ENCODE data around the gene GPR148. TPM values are rescaled to one million over a fixed set of nuclear protein-coding genes. Genes with fewer than 3 reads are reported as not detected.
"Not testable (repeated sequence)": the region's sequence is repeated elsewhere in the genome, so short reads cannot be mapped to it uniquely, and the experiment has no call there.

Gene GPR148
- under 1 TPM; 0.68 to 0.79 TPM for total RNA-seq
- not detected for polyA plus RNA-seq (ENCODE audit: insufficient read depth, low read depth, low replicate concordance)
- long read RNA-seq, donor 1 = 0 reads
- long read RNA-seq, donor 2 = 0 reads

GRCh38 chr2:130728549-130729316 is at the start of gene GPR148:
TSS of gene GPR148 (plus strand) at chr2:130729070. CDS start at chr2:130729152, 82 bp downstream.
- WGBS, 2 donors = 66 to 73% methylated on average over 8 of the region's 8 CpGs
- Histone ChIP-seq H3K27me3 (no peaks in the 10 kb centered on the region), H3K27ac (peak within 1 kb of the TSS; percentile 53 to 54), H3K4me3 (peak within 1 kb of the TSS; percentile 39 to 67), H3K9me3 (no peaks in the 10 kb centered on the region), H3K36me3 (ENCODE audit: low read depth, missing control alignments) (no peaks in the 10 kb centered on the region), H3K4me1 (peaks cover 15% of the 10 kb centered on the region)
- no peak for TF ChIP-seq POLR2A (IDR thresholded peaks at IDR 0.05)
- TF ChIP-seq CTCF (IDR thresholded peaks at IDR 0.05) = no peak
- intact Hi-C loops (cut with DNase I; ENCODE audit: low total_unique reads) = no loop called here
- no peak for DNase-seq

- H3K27ac ChIP-seq; DNase-seq; H3K27me3 ChIP-seq; H3K4me3 ChIP-seq; H3K9me3 ChIP-seq; intact Hi-C loops (cut with DNase I; ENCODE audit: low total_unique reads); H3K36me3 ChIP-seq (ENCODE audit: low read depth, missing control alignments); H3K4me1 ChIP-seq: not testable (repeated sequence)
- 46 to 50% methylated on average over 8 to 9 of the region's 35 CpGs for WGBS, 2 donors
Observed at GRCh38 chr2:130692041-130692770, 36.7 kb upstream of the GPR148 start.

- intact Hi-C loops (cut with DNase I; ENCODE audit: low total_unique reads); H3K27me3 ChIP-seq; H3K27ac ChIP-seq; H3K4me1 ChIP-seq; H3K36me3 ChIP-seq (ENCODE audit: low read depth, missing control alignments); H3K9me3 ChIP-seq: not testable (repeated sequence)
- TF ChIP-seq CTCF (IDR thresholded peaks at IDR 0.05) = peak in 1 of 3 experiments; percentile 43
- 0% methylated on average over 2 of the region's 37 CpGs; no CpG with 5 or more reads in 1 of the 2 donors for WGBS, 2 donors
- peak; percentile 62 for DNase-seq
- peak overlapping the region in 1 of 2 donors; percentile 24 for H3K4me3 ChIP-seq
Observed at GRCh38 chr2:130693474-130693873, 35.4 kb upstream of the GPR148 start.

- WGBS, 2 donors = 67 to 70% methylated on average over 3 of the region's 3 CpGs
- H3K4me3 ChIP-seq; H3K27ac ChIP-seq; H3K4me1 ChIP-seq; intact Hi-C loops (cut with DNase I; ENCODE audit: low total_unique reads); H3K36me3 ChIP-seq (ENCODE audit: low read depth, missing control alignments); DNase-seq; H3K9me3 ChIP-seq; H3K27me3 ChIP-seq: not testable (repeated sequence)
Observed at GRCh38 chr2:130703250-130703649, 25.6 kb upstream of the GPR148 start.

GRCh38 chr2:130714795-130715194 is 14.1 kb upstream of the GPR148 start:
- intact Hi-C loops (cut with DNase I; ENCODE audit: low total_unique reads); H3K4me1 ChIP-seq; H3K9me3 ChIP-seq; H3K36me3 ChIP-seq (ENCODE audit: low read depth, missing control alignments); H3K4me3 ChIP-seq; H3K27me3 ChIP-seq; DNase-seq; H3K27ac ChIP-seq: not testable (repeated sequence)
- no CpG with 5 or more reads among the region's 2 CpGs for WGBS, 2 donors

- intact Hi-C loops (cut with DNase I; ENCODE audit: low total_unique reads) = no loop called here
- Histone ChIP-seq H3K27ac (no peak overlapping the region), H3K4me3 (no peak overlapping the region), H3K36me3 (ENCODE audit: low read depth, missing control alignments) (no peaks in the 10 kb centered on the region), H3K4me1 (no peaks in the 10 kb centered on the region), H3K27me3 (no peaks in the 10 kb centered on the region), H3K9me3 (no peaks in the 10 kb centered on the region)
- 83 to 85% methylated on average over 8 of the region's 8 CpGs for WGBS, 2 donors
- TF ChIP-seq CTCF (IDR thresholded peaks at IDR 0.05) (no peak), POLR2A (IDR thresholded peaks at IDR 0.05) (no peak)
- DNase-seq = no peak
Observed at GRCh38 chr2:130720036-130720435, 8.8 kb upstream of the GPR148 start.
